NCI-H82 (cell line): Measurements from ENCODE around the gene DEDD.
A peak's percentile ranks its signal among the peaks of the same experiment; 100 is the strongest.

Experiments
- DNase-seq: peaks from one replicate; lab custom pipeline; 2025; lab: John Stamatoyannopoulos, UW

The DEDD gene

GRCh38 chr1:161073474-161074121 is 58.9 kb downstream of the DEDD start:
- no peak for DNase-seq

GRCh38 chr1:161072751-161073449 is 59.6 kb downstream of the DEDD start:
- DNase-seq: no peak

- peak; percentile 69 for DNase-seq
Measured at GRCh38 chr1:161071886-161072371, 60.5 kb downstream of the DEDD start.
